Medulla oblongata (tissue), 1 donor: ENCODE measurements around the gene LARGE1.
A peak's percentile ranks its signal among the peaks of the same experiment; 100 is the strongest.

Source experiments
- DNase-seq: peaks from one replicate; pipeline ENCODE4 v3.0.0-alpha.2; 2015; ENCODE audit errors: extremely low spot score

Gene LARGE1

DNA sequence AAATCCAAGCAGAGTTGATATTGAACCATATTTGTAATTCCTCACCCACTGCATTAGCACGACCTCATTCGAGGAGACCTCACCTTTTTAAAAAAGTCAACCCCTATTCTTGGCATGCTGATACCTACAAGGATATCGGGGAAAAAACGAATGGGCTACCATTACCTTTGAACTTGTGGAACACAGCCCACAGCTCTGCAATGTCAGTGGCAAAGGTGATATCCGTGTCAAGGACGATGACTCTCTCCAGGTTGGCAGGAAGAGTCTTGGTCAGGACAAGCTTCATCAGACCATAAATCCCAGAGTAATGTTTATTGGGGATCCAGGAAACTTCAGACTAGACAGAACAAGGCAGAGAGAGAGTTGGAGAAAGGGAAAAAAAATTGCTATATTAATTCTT lies 355.6 kb downstream of the LARGE1 start:
- DNase-seq, result no peak

DNA sequence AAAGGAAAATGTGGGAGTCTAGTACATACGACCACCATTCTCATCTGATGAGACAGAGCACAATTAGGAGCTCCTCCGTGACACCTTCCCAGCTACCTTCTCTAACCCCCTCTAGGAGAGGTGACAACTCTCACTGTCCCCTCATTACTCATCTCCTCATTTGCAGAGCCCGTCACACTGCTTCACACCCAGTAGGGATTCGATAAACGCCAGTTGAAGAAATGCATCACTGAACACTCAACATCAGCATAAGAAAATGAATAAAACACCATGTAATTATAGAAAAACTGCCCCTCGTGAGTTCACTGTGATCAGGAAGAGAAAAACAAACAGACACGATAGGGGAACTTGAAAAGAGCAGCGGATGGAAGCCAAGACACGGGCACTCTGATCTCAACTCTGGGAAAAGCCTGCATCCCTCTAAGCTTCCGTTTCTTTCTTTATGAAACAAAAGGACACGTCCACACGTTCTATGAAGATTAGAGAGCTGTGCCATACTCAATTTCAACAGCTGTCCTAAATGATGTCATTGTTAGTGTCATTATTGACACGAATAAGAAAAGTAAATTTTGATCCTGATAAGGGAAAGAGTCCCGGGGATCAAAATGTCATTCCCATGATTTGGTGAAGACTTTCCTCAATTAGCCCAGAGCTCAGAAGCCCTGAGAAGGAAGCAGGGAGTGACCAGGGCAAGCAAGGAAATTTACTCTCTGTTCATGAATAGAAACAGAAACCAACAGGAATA lies 356.9 kb downstream of the LARGE1 start:
- no peak for DNase-seq

DNA sequence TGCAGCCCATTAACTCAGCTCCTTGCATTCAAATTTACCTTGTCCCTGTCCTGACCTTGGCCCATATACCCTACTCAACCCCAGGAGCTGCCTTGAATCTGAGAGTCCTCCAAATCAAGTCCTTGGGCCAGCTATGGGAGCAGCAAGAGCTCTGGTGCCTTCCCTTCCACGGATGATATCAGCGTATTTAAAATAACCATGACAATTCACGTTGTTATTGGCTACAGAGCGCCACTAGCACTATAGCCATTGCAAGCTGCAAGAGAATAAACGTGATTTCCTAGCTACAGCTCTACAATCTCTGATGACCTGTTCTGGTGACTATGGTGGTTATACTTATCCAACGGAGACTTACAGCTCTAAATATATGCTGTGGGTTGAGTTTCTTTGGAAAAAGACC lies 357.8 kb downstream of the LARGE1 start:
- DNase-seq, result no peak

DNA sequence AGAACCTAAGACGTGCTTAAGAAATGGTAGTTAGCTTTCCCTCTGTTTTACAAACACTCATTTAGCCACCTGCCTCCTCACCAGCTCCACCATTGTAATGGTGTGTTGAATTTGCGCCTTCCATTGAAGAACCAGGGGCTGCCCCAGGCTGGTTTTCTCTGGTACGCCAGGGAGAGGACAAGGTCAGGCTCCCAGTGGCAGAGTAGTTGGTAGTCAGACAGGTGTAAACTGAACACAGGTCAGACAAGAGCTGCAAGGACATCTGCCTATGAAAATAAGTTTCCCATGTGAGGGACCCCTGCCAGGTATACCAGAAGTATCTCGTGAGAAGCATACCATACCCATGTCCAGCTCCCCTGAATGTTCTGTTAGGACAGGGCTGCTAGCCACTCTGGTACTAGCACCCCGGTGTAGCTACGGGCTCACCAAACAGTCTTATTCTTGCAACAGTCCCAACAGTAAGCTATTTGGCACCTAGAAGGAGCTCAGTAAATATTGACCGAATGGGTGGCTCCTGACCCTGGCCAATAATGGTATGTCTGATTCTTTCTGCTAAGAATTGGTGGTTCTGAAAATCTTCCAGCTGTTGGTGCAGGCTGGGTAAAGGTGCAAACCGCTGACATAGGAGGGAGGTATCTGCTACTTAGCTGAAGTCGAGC lies 359.0 kb downstream of the LARGE1 start:
- DNase-seq, result no peak

DNA sequence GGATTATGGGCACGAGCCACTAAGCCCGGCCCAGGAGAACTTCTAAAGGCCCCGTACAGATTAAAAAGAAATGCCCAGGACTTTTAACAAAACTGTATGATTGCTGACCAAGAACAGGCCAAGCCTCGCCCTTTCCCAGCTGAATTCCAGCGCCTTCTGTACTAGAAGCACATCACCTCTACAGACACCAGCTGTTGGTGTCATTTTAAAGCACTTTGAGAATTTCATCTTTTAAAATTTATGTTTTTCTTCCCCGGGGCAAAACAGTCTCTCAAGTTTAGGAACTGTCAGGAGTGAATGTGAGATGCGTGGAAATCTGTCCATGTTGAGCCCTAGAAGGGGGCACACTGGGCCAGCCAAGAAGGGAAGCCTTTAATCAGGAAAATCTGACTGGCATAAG lies 362.4 kb downstream of the LARGE1 start:
- no peak for DNase-seq

DNA sequence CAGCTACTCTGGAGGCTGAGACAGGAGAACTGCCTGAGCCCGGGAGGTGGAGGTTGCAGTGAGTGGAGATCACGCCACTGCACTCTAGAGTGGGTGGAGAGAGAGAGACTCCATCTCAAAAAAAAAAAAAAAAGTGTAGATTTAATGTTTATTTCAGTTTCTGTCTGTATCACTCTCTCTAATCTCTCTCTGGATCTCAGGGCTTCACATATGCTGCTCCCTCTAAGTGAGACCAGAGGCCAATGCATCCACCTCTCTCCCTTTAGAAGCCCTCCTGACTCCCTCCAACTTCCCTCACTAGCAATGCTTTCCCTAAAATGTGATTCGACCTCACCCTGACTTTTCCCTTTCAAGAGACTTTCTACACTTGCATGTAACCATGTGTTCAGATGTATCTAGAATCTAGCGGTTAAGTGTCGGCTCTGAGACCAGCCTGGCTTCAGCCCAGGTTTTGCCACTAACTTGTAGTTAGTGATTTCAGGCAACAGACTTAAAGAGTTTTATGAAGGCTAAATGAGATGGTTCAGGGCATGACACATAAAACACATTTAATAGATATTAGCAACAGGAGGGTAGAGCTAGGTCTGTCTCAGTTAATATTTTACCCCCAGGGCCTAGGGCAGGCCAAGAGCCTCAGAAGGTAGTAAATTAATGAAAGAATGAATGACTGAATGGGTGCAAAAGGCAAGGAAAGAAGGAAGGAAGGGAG lies 364.3 kb downstream of the LARGE1 start:
- DNase-seq, result no peak

DNA sequence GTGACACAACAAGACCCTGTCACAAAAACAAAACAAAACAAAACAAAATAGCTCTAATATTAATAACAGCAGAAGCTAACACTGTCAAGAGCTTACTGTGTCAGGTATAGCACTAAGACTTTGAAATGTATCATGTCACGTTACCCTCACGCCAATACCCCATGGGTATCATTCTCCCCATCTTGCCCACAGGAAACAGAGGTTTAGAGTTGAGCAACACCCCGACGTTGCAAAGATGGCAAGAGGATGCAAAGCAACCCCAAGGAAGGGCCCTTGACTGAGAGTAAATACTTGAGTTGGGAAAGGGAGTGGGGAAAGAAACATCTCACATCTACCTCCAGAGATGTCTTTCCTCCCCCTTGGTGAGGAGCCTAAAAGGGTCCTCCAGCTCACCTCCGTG lies 366.8 kb downstream of the LARGE1 start:
- no peak for DNase-seq

DNA sequence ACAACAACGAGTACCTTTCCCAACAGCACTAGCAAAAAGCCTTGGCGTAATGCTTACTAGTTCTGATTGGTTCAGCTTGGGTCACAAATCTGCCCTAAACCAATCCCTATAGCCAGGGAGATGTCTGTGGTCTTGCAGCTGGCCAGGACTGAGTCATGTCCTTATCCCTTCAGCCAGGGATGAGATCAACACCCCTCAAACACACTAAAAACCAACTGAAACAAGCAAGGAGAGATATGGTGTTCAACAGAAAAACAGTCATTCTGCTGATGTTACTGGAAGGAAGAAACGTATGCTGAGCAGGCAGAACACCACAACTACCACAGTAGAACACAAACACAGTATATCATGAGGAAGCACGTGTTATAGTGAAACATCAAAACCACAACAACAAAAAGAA lies 375.6 kb downstream of the LARGE1 start:
- DNase-seq, result no peak

DNA sequence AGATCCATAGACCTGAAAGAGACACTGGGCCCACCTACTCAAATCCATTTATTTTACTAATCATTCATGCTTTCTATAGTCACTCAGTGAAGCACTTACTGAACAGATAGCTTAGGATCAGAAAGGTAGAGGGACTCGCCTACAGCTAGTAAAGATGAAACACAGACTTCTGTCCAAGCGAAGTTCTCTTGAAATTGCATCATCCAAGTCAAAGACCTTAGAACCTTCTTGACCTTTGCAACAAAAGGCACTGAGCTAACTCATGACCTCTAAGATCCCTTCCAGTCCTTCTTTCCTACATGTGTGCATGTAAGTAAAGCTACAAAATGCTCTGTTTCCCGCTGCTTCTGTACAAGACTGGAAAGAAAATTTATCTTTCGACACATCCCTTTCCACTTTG lies 377.6 kb downstream of the LARGE1 start:
- DNase-seq, result no peak

DNA sequence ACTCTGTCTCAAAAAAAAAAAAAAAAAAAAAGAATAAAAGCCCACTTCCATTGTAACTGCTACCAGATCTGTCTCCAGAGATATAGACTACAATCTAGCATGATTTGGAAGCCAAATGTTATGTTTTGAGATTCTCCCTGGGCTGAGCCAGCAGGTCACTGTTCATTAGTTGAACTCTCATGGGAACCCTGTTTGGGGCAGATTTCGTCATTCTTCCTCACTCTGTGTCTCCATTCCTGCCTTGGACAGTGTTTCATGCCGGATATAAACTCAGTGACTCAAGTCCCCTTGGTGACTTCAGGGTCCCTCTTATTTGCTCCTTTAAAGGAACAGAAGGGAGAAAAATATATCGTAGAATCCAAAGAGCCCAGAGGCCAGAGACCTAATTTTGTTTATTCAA lies 378.1 kb downstream of the LARGE1 start:
- DNase-seq, result no peak

DNA sequence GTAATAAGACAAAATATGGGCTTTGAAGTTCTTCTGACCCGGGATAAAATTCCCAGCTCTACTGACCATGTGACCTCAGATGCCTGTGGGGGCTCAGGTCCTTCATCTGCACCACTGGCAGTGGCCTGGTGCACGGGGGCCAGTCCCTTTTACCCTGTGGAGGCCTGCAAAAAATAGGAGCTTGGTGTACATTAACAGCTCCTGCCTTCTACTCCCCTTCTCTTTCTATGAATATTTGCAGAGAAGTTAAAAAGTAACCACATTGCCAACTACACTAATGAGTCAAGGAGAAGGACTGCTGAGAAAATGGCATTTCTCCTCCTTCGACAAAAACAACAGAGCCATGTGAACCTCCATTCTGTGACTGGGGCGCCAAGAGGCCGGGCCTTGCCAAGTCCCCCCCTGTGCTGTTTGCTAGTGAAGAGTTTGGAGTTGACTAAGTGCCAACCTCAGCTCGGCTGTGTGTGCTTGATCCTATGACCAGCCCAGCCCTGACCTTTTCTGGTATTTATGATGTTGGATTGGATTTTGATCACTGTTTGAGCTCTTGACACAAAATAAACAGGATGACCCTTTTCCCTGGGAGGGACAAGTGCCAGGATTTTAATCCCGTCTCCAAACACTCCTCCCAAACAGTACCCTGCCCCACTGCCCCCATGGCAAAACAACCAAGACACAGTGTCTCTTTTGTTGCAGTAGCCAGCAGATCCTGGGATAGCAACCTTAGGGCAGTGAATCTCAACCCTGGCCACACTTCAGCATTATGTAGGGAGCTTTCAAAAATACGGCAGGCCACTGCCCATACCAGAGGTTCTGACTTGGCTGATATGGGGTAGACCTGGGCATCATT lies 380.1 kb downstream of the LARGE1 start:
- peak; percentile 62 for DNase-seq

DNA sequence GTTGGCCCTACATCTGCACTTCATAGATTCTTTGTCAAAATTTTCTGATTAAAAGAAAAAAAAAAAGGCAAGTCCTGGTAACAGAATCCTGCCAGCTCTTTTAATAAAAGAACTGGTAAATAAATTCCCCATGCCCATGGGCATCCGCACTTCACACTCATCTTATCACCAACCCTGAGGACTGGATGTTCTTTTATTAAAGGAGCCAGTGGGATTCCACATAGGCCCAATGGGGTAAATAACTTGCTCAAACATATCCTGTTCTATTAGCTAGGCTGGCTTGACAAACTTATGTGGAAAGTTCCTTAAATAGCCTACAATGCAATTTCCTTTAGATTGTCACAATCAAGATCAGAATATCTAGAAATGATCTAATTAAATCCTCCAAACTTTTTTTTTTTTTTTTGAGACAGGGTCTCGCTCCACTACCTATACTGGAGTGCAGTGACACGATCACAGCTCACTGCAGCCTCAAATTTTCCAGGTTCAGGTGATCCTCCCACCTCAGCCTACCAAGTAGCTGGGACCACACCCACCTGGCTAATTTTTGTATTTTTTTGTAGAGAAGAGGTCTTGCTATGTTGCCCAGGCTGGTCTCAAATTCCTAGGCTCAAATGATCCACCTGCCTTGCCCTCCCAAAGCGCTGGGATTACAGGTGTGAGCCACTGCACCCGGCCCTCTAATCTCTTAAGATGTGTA lies 380.9 kb downstream of the LARGE1 start:
- DNase-seq, result no peak

DNA sequence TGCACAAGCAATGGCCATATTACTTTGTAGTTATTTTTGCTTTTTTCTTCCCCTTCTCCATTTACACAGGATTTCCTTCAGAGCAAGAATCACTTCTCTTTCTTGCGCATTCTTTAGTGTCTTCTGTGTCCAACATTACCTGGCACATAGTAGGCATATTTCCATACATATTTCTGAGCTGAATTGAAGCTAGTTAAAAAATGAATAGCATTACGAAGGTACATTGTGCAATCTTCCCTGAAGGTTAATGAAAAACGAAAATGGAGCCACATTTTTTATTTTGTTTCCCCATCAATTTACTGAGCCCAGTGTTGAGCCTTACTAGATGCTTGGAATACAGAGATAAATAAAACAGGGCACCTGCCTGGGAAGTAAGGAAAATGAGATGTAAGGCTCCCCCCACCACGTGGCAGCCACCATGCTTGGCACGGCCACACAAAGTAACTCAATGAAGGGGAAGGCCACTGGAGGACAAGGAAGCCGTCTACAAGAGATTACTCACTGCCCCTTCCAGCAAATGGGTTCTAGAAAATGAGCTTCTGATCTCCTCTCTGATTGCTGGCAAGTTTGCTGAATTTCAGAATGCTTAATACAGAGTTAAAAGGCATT lies 381.9 kb downstream of the LARGE1 start:
- no peak for DNase-seq

DNA sequence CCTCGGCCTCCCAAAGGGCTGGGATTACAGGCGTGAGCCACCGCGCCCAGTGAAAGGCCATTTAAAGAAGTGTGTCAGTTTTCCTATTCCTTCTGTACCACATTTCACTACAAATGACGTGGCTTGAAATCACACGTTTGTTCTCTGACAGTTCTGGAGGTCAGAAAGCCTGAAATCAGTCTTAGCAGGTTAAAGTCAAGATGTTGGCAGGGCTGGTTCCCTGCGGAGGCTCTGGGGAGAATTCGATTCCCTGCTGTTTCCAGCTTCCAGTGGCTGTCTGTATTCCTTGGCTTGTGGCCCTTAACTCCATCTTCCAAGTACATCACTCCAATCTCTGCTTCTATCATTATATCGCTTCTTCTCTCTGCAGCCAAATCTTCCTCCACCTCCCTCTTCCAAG lies 383.2 kb downstream of the LARGE1 start:
- no peak for DNase-seq

DNA sequence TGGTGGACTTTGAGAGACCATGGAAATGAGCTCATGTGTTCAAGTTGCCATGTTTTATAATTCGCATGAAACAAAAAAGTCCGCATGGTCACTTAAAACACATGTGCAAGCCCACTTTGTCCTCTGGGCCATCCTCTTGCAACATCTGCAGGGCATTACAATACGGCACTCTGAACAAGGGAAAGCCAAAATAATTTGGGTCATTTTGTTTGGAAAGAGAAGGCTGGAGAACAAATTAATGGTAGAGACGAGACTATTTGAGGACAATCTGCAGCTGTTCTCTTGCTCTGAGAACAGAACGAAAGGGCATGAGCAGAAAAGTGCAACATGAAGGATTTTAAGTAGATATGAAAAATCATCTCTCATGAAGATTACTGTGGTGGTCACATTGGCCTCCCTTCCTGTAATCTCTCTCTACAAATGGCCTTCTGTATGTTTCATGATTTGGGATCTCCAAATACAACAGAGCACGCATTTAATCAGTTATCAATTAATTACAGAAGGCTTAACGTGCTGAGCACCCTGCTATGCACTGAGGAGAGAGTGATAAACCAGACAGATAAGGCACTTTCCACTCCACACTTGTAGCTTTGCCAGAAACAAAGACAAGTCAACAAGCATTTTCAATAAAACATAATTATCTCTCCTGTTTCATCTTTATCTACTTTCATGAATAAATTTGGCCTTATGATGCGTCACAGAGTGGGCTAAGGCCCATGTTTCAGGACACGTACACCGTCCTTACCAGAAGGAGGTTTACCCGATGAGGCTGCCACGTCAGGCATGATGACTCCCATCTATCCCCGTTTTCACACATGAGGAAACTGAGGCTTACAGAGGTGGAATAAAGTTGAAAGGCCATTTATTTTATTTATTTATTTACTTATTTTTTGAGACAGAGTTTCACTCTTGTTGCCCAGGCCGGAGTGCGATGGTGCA lies 384.1 kb downstream of the LARGE1 start:
- DNase-seq, result no peak

DNA sequence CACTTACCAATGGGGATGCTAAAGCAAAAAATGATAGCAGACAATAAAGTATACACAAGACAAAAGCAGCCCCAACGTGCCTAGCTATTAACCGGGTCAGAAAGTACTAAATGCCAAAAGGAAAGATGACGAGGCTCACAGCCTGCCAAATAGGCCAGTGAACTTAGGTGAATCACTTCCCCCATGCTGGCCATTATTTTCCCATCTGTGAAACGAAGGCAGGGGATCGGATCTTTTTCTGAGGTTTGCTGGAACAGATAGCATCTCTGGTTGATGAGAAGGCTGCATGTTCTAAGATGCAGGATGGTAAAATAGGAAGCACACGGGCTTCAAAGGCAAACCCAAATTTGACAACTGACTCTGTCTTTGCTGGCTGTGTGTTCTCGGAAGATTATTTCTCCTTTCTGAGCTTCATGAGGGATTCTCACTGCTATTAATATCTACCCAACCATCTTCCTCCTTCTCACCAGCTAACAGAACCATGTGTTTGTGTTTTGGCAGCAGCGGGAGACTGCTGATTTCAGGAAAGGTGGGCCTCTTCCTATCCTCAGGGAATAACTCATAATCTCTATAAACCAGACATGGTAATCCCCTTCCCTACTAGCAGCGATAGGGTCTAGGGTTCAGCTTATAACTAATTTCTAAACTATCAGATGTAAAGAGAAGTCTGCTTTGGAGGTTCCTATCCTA lies 390.7 kb downstream of the LARGE1 start:
- DNase-seq, result no peak

DNA sequence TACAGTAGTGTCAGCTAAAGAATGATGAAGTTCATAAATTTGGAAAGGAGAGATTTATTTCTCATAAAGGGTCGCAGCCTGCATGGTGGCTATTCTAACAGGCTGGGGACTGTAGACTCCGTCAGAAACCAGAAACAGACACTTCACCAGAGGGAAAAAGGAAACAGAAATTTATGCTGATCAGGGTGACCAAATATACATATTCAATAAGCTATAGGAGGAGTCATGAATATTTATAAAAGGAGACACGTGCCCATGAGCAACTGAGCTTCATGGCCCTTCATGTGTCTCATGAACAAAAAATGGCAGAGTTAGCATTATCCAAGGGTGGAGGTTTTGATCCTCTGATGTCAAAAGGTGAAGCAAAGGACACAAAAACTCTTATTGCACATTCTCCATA lies 392.1 kb downstream of the LARGE1 start:
- no peak for DNase-seq

DNA sequence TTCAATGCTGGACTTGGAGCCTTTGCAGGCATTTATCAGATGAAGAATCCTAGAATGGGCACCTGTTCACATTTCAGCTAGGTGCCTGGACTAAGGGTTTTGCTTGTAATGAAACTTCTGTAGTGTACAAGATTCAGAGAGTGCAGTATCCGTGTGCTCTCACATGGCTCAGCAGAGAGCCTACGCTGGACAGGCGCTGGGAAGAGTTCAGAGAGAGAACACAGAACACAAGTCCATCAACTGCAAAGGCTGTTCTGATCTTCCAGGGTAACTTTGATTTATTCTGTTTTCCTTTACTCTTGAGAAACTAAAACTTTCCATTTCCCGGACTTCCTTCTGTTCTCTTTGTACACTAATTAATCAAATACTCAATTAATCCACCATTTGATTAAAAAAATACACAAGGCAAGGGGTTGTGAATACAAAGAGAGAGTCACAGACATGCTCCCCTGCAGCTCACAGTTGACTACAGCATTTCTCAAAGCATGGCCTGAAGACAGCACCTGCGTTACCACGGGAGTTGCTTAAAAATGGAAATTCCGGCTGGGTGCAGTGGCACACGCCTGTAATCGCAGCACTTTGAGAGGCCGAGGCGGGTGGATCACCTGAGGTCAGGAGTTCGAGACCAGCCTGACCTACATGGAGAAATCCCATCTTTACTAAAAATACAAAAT lies 393.7 kb downstream of the LARGE1 start:
- DNase-seq, result no peak
